Ramos (cell line): ENCODE results near the gene HECTD2.
"Not testable (repeated sequence)": the region's sequence is repeated elsewhere in the genome, so short reads cannot be mapped to it uniquely, and the experiment has no call there.

ENCODE experiments used
- in situ Hi-C: fragments of 300-500 bp; cut with MboI; formaldehyde crosslinking; loops from one replicate; pipeline ENCODE4 v1.14.3; 2022; ENCODE audit warnings: low sequenced_read_pairs; ENCODE audit not compliant: unreplicated experiment

Gene HECTD2

GRCh38 chr10:91409869-91410637, at the start of gene HECTD2:
Gene HECTD2 (plus strand): TSS chr10:91410344. CDS start chr10:91410439, 95 bp downstream.
- in situ Hi-C loops = no loop called here

GRCh38 chr10:91360461-91360860, 49.7 kb upstream of the HECTD2 start:
- in situ Hi-C loops = no loop called here

GRCh38 chr10:91365519-91365918, 44.6 kb upstream of the HECTD2 start:
- in situ Hi-C loops = not testable (repeated sequence)

GRCh38 chr10:91366704-91367103, 43.4 kb upstream of the HECTD2 start:
- in situ Hi-C loops = no loop called here

GRCh38 chr10:91367127-91367531, 43.0 kb upstream of the HECTD2 start:
- in situ Hi-C loops = no loop called here

GRCh38 chr10:91367558-91367957, 42.6 kb upstream of the HECTD2 start:
- in situ Hi-C loops = no loop called here

GRCh38 chr10:91369978-91370589, 40.1 kb upstream of the HECTD2 start:
- in situ Hi-C loops = not testable (repeated sequence)

GRCh38 chr10:91374052-91374451, 36.1 kb upstream of the HECTD2 start:
- in situ Hi-C loops = no loop called here

GRCh38 chr10:91378061-91378460, 32.1 kb upstream of the HECTD2 start:
- in situ Hi-C loops = loop anchor here (25.0 kb wide), 1 partner anchor 534 kb away; the partner anchor contains the start of genes BTAF1 and FGFBP3

- in situ Hi-C loops = loop anchor here (25.0 kb wide), 1 partner anchor 531 kb away; the partner anchor contains the start of genes BTAF1 and FGFBP3
These were observed 29.3 kb upstream of the HECTD2 start for GRCh38 chr10:91380873-91381256.

- in situ Hi-C loops = loop anchor here (25.0 kb wide), 1 partner anchor 531 kb away; the partner anchor contains the start of genes BTAF1 and FGFBP3
These were observed 28.8 kb upstream of the HECTD2 start for GRCh38 chr10:91381257-91381891.

- in situ Hi-C loops = loop anchor here (25.0 kb wide), 1 partner anchor 527 kb away; the partner anchor contains the start of genes BTAF1 and FGFBP3
These were observed 24.6 kb upstream of the HECTD2 start for GRCh38 chr10:91385306-91386085.

GRCh38 chr10:91389636-91390512, 20.3 kb upstream of the HECTD2 start:
- in situ Hi-C loops = loop anchor here (25.0 kb wide), 1 partner anchor 522 kb away; the partner anchor contains the start of genes BTAF1 and FGFBP3

GRCh38 chr10:91390513-91390825, 19.7 kb upstream of the HECTD2 start:
- in situ Hi-C loops = loop anchor here (25.0 kb wide), 1 partner anchor 522 kb away; the partner anchor contains the start of genes BTAF1 and FGFBP3

GRCh38 chr10:91391920-91392319, 18.2 kb upstream of the HECTD2 start:
- in situ Hi-C loops = loop anchor here (25.0 kb wide), 1 partner anchor 520 kb away; the partner anchor contains the start of genes BTAF1 and FGFBP3

GRCh38 chr10:91406322-91406721, 3.8 kb upstream of the HECTD2 start:
- in situ Hi-C loops = no loop called here

GRCh38 chr10:91409069-91409868, 875 bp upstream of the HECTD2 start:
- in situ Hi-C loops = no loop called here

- in situ Hi-C loops = no loop called here
These were observed 661 bp downstream of the HECTD2 start for GRCh38 chr10:91410638-91411371.
